ENCODE data around the gene HSPA4L.

HSPA4L gene

GRCh38 chr4:127846061-127846460, 63.9 kb downstream of the HSPA4L start:
- no peak for DNase-seq (ENCODE audit: low read depth)
- Histone ChIP-seq H3K27me3 (replicated peaks; ENCODE audit: control insufficient read depth, insufficient read depth, low read length) (no peaks in the 10 kb centered on the region), H3K4me3 (ENCODE audit: low read length) (no peak overlapping the region), H3K36me3 (ENCODE audit: control insufficient read depth, insufficient read depth, low read length, severe bottlenecking) (no peaks in the 10 kb centered on the region), H3K4me1 (ENCODE audit: control insufficient read depth, insufficient read depth, low read length) (no peaks in the 10 kb centered on the region), H3K9me3 (ENCODE audit: control insufficient read depth, low read length) (peaks cover 37% of the 10 kb centered on the region), H3K9ac (ENCODE audit: low read length) (no peak overlapping the region)

DNA sequence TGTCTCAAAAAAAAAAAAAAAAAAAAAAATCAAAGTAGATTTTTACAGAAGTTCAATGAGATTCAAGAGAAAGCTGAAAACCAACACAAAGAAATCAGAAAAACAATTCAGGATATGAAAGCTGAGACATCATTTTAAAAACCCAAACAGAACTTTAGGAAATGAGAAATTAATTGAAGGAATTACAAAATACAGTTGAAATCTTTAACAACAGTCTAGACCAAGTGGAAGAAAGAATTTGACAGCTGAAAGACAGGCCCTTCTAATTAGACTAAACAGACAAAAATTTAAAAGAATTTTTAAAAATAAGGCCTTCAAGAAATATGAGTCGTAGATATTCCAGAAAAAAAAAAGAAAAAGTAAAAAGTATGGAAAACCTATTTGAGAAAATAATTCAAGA, 64.6 kb downstream of the HSPA4L start:
- no peak overlapping the region for H3K4me3 ChIP-seq (ENCODE audit: low read length)
- H3K9ac ChIP-seq (ENCODE audit: low read length) = no peak overlapping the region
- no peaks in the 10 kb centered on the region for H3K36me3 ChIP-seq (ENCODE audit: control insufficient read depth, insufficient read depth, low read length, severe bottlenecking)
- no peaks in the 10 kb centered on the region for H3K27me3 ChIP-seq (replicated peaks; ENCODE audit: control insufficient read depth, insufficient read depth, low read length)
- peaks cover 37% of the 10 kb centered on the region for H3K9me3 ChIP-seq (ENCODE audit: control insufficient read depth, low read length)
- H3K4me1 ChIP-seq (ENCODE audit: control insufficient read depth, insufficient read depth, low read length) = no peaks in the 10 kb centered on the region
- DNase-seq (ENCODE audit: low read depth) = no peak

- peak; percentile 10 for DNase-seq (ENCODE audit: low read depth)
- H3K27me3 ChIP-seq (replicated peaks; ENCODE audit: control insufficient read depth, insufficient read depth, low read length) = no peaks in the 10 kb centered on the region
- H3K9ac ChIP-seq (ENCODE audit: low read length) = no peak overlapping the region
- H3K4me3 ChIP-seq (ENCODE audit: low read length) = peak overlapping the region; percentile 24
- no peaks in the 10 kb centered on the region for H3K36me3 ChIP-seq (ENCODE audit: control insufficient read depth, insufficient read depth, low read length, severe bottlenecking)
- peaks cover 37% of the 10 kb centered on the region for H3K9me3 ChIP-seq (ENCODE audit: control insufficient read depth, low read length)
- no peaks in the 10 kb centered on the region for H3K4me1 ChIP-seq (ENCODE audit: control insufficient read depth, insufficient read depth, low read length)
Measured at GRCh38 chr4:127849505-127850234, 67.5 kb downstream of the HSPA4L start.

GRCh38 chr4:127852661-127853060, 70.5 kb downstream of the HSPA4L start:
- Histone ChIP-seq H3K9ac (ENCODE audit: low read length) (no peak overlapping the region), H3K4me1 (ENCODE audit: control insufficient read depth, insufficient read depth, low read length) (peaks cover 11% of the 10 kb centered on the region), H3K27me3 (replicated peaks; ENCODE audit: control insufficient read depth, insufficient read depth, low read length) (no peaks in the 10 kb centered on the region), H3K9me3 (ENCODE audit: control insufficient read depth, low read length) (peaks cover 27% of the 10 kb centered on the region), H3K36me3 (ENCODE audit: control insufficient read depth, insufficient read depth, low read length, severe bottlenecking) (no peaks in the 10 kb centered on the region), H3K4me3 (ENCODE audit: low read length) (no peak overlapping the region)
- no peak for DNase-seq (ENCODE audit: low read depth)

DNA sequence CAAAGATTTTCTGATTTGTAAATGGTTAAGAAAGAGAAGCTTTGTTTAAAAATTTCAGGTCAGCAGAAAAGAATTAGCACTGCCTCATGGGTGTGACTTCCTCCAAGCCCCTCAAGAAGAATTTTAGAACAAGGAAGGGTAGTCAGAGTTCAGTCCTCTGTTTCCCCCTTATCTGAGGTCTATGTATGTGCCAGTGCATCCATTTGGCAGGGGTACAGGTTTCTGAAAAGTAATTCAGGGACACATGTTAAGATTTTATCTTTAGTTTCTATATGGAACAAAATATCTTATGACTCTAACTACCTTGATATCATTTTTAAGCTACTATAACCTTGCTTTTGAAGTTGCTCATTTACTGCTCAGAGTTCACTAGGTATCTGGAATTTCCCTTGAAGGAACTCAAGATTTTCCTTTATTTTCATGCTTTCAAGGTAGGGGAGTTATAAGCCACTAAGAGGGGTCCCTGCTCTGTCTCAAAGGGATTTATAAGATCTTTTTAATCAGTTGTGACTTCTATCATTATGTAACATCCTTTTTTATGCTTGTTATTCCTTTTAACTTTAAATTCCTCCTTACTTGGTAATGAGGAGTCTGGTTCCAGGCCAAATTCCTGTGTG, 74.2 kb downstream of the HSPA4L start:
- no peaks in the 10 kb centered on the region for H3K9me3 ChIP-seq (ENCODE audit: control insufficient read depth, low read length)
- H3K36me3 ChIP-seq (ENCODE audit: control insufficient read depth, insufficient read depth, low read length, severe bottlenecking) = no peaks in the 10 kb centered on the region
- H3K27me3 ChIP-seq (replicated peaks; ENCODE audit: control insufficient read depth, insufficient read depth, low read length) = no peaks in the 10 kb centered on the region
- peaks cover 11% of the 10 kb centered on the region for H3K4me1 ChIP-seq (ENCODE audit: control insufficient read depth, insufficient read depth, low read length)
- H3K4me3 ChIP-seq (ENCODE audit: low read length) = no peak overlapping the region
- H3K9ac ChIP-seq (ENCODE audit: low read length) = no peak overlapping the region
- DNase-seq (ENCODE audit: low read depth) = no peak

DNA sequence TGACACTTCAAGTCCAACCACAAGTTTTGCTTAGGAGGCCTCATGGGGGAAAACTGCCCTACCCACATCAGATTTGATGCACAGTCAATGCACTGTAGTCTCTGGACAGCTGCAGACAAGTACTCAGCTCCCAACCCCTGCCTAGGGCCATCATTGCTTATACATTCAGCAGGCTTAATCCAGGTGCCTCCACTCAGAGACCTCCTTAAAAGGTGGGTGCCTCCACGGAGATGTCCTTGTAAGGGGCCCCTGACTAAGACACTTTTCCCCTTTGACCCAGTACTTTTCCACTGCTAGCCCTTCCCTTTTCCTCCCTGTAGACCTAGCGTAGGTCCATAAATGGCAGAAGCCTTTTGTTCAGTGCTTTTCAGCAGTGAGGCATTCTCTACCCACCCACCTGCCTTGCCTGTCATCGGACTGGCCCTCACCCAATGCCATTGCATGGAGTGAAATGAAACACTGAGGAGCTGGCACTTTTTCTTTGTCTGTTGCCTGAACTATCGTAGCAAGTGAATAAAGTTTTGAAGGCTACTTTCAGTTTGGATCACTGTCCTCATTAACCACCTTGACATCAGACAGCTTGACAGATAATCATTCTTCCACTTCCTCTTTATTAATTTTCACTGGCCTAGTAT, 74.8 kb downstream of the HSPA4L start:
- no peaks in the 10 kb centered on the region for H3K36me3 ChIP-seq (ENCODE audit: control insufficient read depth, insufficient read depth, low read length, severe bottlenecking)
- H3K27me3 ChIP-seq (replicated peaks; ENCODE audit: control insufficient read depth, insufficient read depth, low read length) = no peaks in the 10 kb centered on the region
- H3K4me3 ChIP-seq (ENCODE audit: low read length) = no peak overlapping the region
- peak; percentile 78 for DNase-seq (ENCODE audit: low read depth)
- peaks cover 11% of the 10 kb centered on the region for H3K4me1 ChIP-seq (ENCODE audit: control insufficient read depth, insufficient read depth, low read length)
- no peaks in the 10 kb centered on the region for H3K9me3 ChIP-seq (ENCODE audit: control insufficient read depth, low read length)
- no peak overlapping the region for H3K9ac ChIP-seq (ENCODE audit: low read length)

GRCh38 chr4:127857641-127858040, 75.5 kb downstream of the HSPA4L start:
- Histone ChIP-seq H3K27me3 (replicated peaks; ENCODE audit: control insufficient read depth, insufficient read depth, low read length) (no peaks in the 10 kb centered on the region), H3K4me1 (ENCODE audit: control insufficient read depth, insufficient read depth, low read length) (peaks cover 11% of the 10 kb centered on the region), H3K36me3 (ENCODE audit: control insufficient read depth, insufficient read depth, low read length, severe bottlenecking) (no peaks in the 10 kb centered on the region), H3K9me3 (ENCODE audit: control insufficient read depth, low read length) (no peaks in the 10 kb centered on the region), H3K4me3 (ENCODE audit: low read length) (no peak overlapping the region), H3K9ac (ENCODE audit: low read length) (no peak overlapping the region)
- no peak for DNase-seq (ENCODE audit: low read depth)

- H3K4me3 ChIP-seq (ENCODE audit: low read length) = no peak overlapping the region
- no peak overlapping the region for H3K9ac ChIP-seq (ENCODE audit: low read length)
- no peaks in the 10 kb centered on the region for H3K36me3 ChIP-seq (ENCODE audit: control insufficient read depth, insufficient read depth, low read length, severe bottlenecking)
- peaks cover 8% of the 10 kb centered on the region for H3K4me1 ChIP-seq (ENCODE audit: control insufficient read depth, insufficient read depth, low read length)
- no peaks in the 10 kb centered on the region for H3K9me3 ChIP-seq (ENCODE audit: control insufficient read depth, low read length)
- DNase-seq (ENCODE audit: low read depth) = no peak
- H3K27me3 ChIP-seq (replicated peaks; ENCODE audit: control insufficient read depth, insufficient read depth, low read length) = no peaks in the 10 kb centered on the region
Measured at GRCh38 chr4:127868196-127868595, 86.1 kb downstream of the HSPA4L start.

DNA sequence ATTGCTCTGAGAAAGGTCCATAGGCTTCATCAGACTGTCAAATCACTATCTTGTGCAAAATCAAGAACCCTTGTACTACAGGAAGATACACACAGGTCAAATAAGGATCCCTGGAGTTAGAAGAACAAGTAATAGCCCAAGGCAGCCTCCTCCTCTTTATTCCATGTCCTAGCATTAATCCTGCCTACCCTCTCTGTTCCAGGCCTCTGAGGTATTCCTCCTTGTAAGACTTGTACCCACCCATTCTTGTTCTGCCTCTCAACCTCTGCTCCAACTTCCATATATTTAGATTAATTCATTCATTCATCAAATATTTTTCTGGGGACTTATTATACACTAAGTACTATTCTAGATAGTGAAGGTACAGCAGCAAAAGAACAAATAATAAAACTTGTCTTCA, 88.2 kb downstream of the HSPA4L start:
- no peak overlapping the region for H3K4me3 ChIP-seq (ENCODE audit: low read length)
- DNase-seq (ENCODE audit: low read depth) = no peak
- peak overlapping the region; percentile 11 for H3K9ac ChIP-seq (ENCODE audit: low read length)
- H3K27me3 ChIP-seq (replicated peaks; ENCODE audit: control insufficient read depth, insufficient read depth, low read length) = no peaks in the 10 kb centered on the region
- H3K4me1 ChIP-seq (ENCODE audit: control insufficient read depth, insufficient read depth, low read length) = peaks cover 8% of the 10 kb centered on the region
- H3K9me3 ChIP-seq (ENCODE audit: control insufficient read depth, low read length) = no peaks in the 10 kb centered on the region
- no peaks in the 10 kb centered on the region for H3K36me3 ChIP-seq (ENCODE audit: control insufficient read depth, insufficient read depth, low read length, severe bottlenecking)

GRCh38 chr4:127870688-127871087, 88.6 kb downstream of the HSPA4L start:
- Histone ChIP-seq H3K9ac (ENCODE audit: low read length) (peak overlapping the region; percentile 11), H3K27me3 (replicated peaks; ENCODE audit: control insufficient read depth, insufficient read depth, low read length) (no peaks in the 10 kb centered on the region), H3K4me3 (ENCODE audit: low read length) (no peak overlapping the region), H3K4me1 (ENCODE audit: control insufficient read depth, insufficient read depth, low read length) (peaks cover 8% of the 10 kb centered on the region), H3K36me3 (ENCODE audit: control insufficient read depth, insufficient read depth, low read length, severe bottlenecking) (no peaks in the 10 kb centered on the region), H3K9me3 (ENCODE audit: control insufficient read depth, low read length) (no peaks in the 10 kb centered on the region)
- peak; percentile 74 for DNase-seq (ENCODE audit: low read depth)

DNA sequence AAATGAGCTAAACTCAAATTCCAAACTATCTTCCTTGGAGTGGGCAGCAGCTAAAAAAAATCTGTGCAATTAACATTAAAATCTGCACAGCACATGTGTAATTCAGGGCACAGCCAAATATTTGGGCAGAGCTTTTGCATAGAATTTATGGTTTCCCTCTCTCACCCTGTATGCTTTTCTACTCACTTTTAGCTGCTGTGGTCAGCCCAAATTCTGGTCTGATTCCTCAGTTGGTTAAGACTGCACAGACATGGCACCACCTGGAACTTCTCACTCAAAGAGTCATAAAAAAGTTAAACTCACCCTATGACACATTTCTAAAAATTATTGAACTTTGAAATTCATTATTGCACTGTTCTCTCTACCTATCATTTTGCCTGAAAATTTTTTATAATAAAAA, 93.7 kb downstream of the HSPA4L start:
- DNase-seq (ENCODE audit: low read depth) = no peak
- peaks cover 7% of the 10 kb centered on the region for H3K4me1 ChIP-seq (ENCODE audit: control insufficient read depth, insufficient read depth, low read length)

More for the DNA sequence above, 93.7 kb downstream of the HSPA4L start:
- Histone ChIP-seq H3K9ac (ENCODE audit: low read length) (no peak overlapping the region), H3K4me3 (ENCODE audit: low read length) (no peak overlapping the region), H3K36me3 (ENCODE audit: control insufficient read depth, insufficient read depth, low read length, severe bottlenecking) (no peaks in the 10 kb centered on the region), H3K27me3 (replicated peaks; ENCODE audit: control insufficient read depth, insufficient read depth, low read length) (no peaks in the 10 kb centered on the region), H3K9me3 (ENCODE audit: control insufficient read depth, low read length) (no peaks in the 10 kb centered on the region)

All from adipocyte (in vitro differentiated cells).